Psoas muscle (tissue), 8 donors: ENCODE results near the gene PRCD. TPM values are rescaled to one million over a fixed set of nuclear protein-coding genes. Genes with fewer than 3 reads are reported as not detected.
A peak's percentile ranks its signal among the peaks of the same experiment; 100 is the strongest.

ENCODE experiments used
- ATAC-seq, 4 donors: fragments of 200-7000 bp; cut with Tn5 transposase; one replicate each; pipeline ENCODE4 v1.9.1; 2020; ENCODE audit warnings: moderate library complexity in 3 of 4, mild to moderate bottlenecking in 2 of 4
- DNase-seq, 2 donors: peaks; one replicate each; pipeline ENCODE4 v3.0.0-alpha.2; 2020
- H3K27ac ChIP-seq: fragments of 200-600 bp; one replicate; pipeline ENCODE4 v1.8.0; 2022
- H3K27me3 ChIP-seq, 3 donors: fragments of 200-600 bp in 1 of 3; one replicate each; pipeline versions ENCODE4 v1.6.1 to v1.8.0; 2013 to 2022; ENCODE audit warnings: low read length in 2 of 3, mild to moderate bottlenecking in 2 of 3, moderate library complexity in 1 of 3; ENCODE audit not compliant: insufficient read depth in 3 of 3
- H3K36me3 ChIP-seq, 2 donors: fragments of 200-600 bp in 1 of 2; one replicate each; pipeline versions ENCODE4 v1.6.1 to v1.8.0; 2013 to 2022; ENCODE audit warnings: low read depth in 1 of 2, mild to moderate bottlenecking in 1 of 2, moderate library complexity in 1 of 2; ENCODE audit not compliant: insufficient read depth in 1 of 2
- H3K4me1 ChIP-seq: fragments of 200-600 bp; one replicate; pipeline ENCODE4 v1.8.0; 2022
- H3K4me3 ChIP-seq: fragments of 200-600 bp; one replicate; pipeline ENCODE4 v1.8.0; 2022; ENCODE audit warnings: mild to moderate bottlenecking
- H3K9me3 ChIP-seq: fragments of 200-600 bp; one replicate; pipeline ENCODE4 v1.8.0; 2022
- CTCF ChIP-seq: fragments of 200-600 bp; IDR thresholded peaks from one replicate; pipeline ENCODE4 v1.8.0; 2022; ENCODE audit warnings: antibody characterized with exemption
- WGBS, 3 donors: extraction: QIAGEN DNeasy Blood & Tissue Kit; methylation state at CpG; one replicate each; pipeline versions ENCODE4 v1.1.6 to v1.1.7; 2013; 5-methylcytosine and 5-hydroxymethylcytosine counted together
- intact Hi-C, 2 donors: fragments of 100-400 bp; cut with DNase I; formaldehyde crosslinking; loops; one replicate each; pipeline versions ENCODE4 v1.11.0 to v1.14.2; 2022
- polyA plus RNA-seq, 3 donors: library from polyadenylated mRNA; stranded (reverse); fragments of 200-250 nt; gene quantifications; one replicate each; pipeline ENCODE4 v1.2.3, GENCODE V29; 2013
- total RNA-seq, 4 donors: library from RNA; stranded (reverse); fragmentation: NEBNext Ultra II Directional in 2 of 4; extraction: Animal tissue kit (Norgen Biotek cat#: 25700) in 2 of 4; gene quantifications; one replicate each; pipeline versions ENCODE4 v1.2.1 to v1.2.4, GENCODE V29; 2021 to 2023
- donor health status: healthy with polysubstance abuse.
- donor health status: DM: no; HTN: no; CAD: no; lungs with moderate emphysema.
- donor health status: Bipolar disorder and iron deficiency.
- donor health status: healthy.
- donor health status: DM: yes; HTN: yes; CAD: no.
- donor health status: DM: no; HTN: no; CAD: no.
- donor health status: DM: no; HTN: no; CAD: no.
- donor health status: DM: yes; HTN: yes; CAD: no.

The PRCD gene
- total and polyA plus RNA-seq, 7 donors: 0.18 to 1.7 (median 1.3) TPM

GRCh38 chr17:76585033-76585648 lies 45.3 kb downstream of the PRCD start:
- Histone ChIP-seq H3K9me3 (no peaks in the 10 kb centered on the region), H3K36me3 (no peaks in the 10 kb centered on the region), H3K4me1 (peaks cover 11% of the 10 kb centered on the region), H3K27ac (peak overlapping the region; percentile 82), H3K4me3 (peak overlapping the region; percentile 91), H3K27me3 (peaks cover 0 to 6% (median 4%) of the 10 kb centered on the region in 3 donors)
- 0 to 1% (median 1%) methylated on average over 42 to 62 of the region's 62 CpGs for WGBS, 3 donors
- no peak for TF ChIP-seq CTCF
- peak in 1 of 2 donors; percentile 35 for DNase-seq
- intact Hi-C loops: loop anchor here (2.0 to 5.0 kb wide), 3 partner anchors 24 to 63 kb away; no protein-coding TSS in a partner anchor
- peak in 3 of 4 donors; percentile 33 to 60 (median 39) for ATAC-seq

- WGBS, 3 donors: 0 to 2% (median 1%) methylated on average over 54 to 83 of the region's 84 CpGs
- H3K27me3 ChIP-seq: peaks cover 0 to 6% (median 4%) of the 10 kb centered on the region in 3 donors
Measured at GRCh38 chr17:76585649-76586593, 46.1 kb downstream of the PRCD start, which contains the start of gene ST6GALNAC2. Gene ST6GALNAC2, minus strand, starts transcription at chr17:76585860. Its CDS starts 52 bp downstream, at chr17:76585808.

GRCh38 chr17:76586741-76587487 lies 47.1 kb downstream of the PRCD start:
- no peaks in the 10 kb centered on the region for H3K4me1 ChIP-seq
- no peaks in the 10 kb centered on the region for H3K9me3 ChIP-seq
- H3K27ac ChIP-seq: no peak overlapping the region
- H3K36me3 ChIP-seq: no peaks in the 10 kb centered on the region
- ATAC-seq: no peak
- TF ChIP-seq CTCF: no peak
- peaks cover 0 to 6% (median 4%) of the 10 kb centered on the region in 3 donors for H3K27me3 ChIP-seq
- DNase-seq: no peak
- H3K4me3 ChIP-seq: no peak overlapping the region
- intact Hi-C loops: loop anchor here (1.0 to 5.0 kb wide), 3 partner anchors 35 to 65 kb away; no protein-coding TSS in a partner anchor
- 52 to 63% (median 52%) methylated on average over 16 to 17 of the region's 17 CpGs for WGBS, 3 donors

More at GRCh38 chr17:76585649-76586593, 46.1 kb downstream of the PRCD start, which contains the start of gene ST6GALNAC2:
- Histone ChIP-seq H3K4me3 (peak within 1 kb of the TSS; percentile 91), H3K27ac (peak within 1 kb of the TSS; percentile 82), H3K9me3 (no peaks in the 10 kb centered on the region), H3K36me3 (no peaks in the 10 kb centered on the region), H3K4me1 (peaks cover 6% of the 10 kb centered on the region)
- DNase-seq (peak; percentile 73 to 88), ATAC-seq (peak; percentile 93 to 94 (median 94))
- intact Hi-C loops: loop anchor here (1.0 to 5.0 kb wide), 4 partner anchors 25 to 64 kb away; no protein-coding TSS in a partner anchor
- TF ChIP-seq CTCF: peak; percentile 53

- DNase-seq: no peak
Measured at GRCh38 chr17:76588182-76588581, 48.3 kb downstream of the PRCD start.

More at GRCh38 chr17:76588182-76588581, 48.3 kb downstream of the PRCD start:
- Histone ChIP-seq H3K9me3 (no peaks in the 10 kb centered on the region), H3K27ac (no peak overlapping the region), H3K27me3 (peaks cover 0 to 6% (median 4%) of the 10 kb centered on the region in 3 donors), H3K36me3 (no peaks in the 10 kb centered on the region), H3K4me3 (no peak overlapping the region), H3K4me1 (no peaks in the 10 kb centered on the region)
- ATAC-seq: no peak
- no peak for TF ChIP-seq CTCF
- intact Hi-C loops: loop anchor here (5.0 kb wide), 2 partner anchors 36 to 66 kb away; no protein-coding TSS in a partner anchor
